ENCODE measurements around the gene PRKN.

Gene PRKN

GRCh38 chr6:162618448-162619002, 109.0 kb downstream of the PRKN start:
- no peak for DNase-seq (ENCODE audit: low read depth in 3 of 3)

- DNase-seq (ENCODE audit: low read depth in 3 of 3), result no peak
These were observed 112.4 kb downstream of the PRKN start for GRCh38 chr6:162615016-162615705.

- no peak for DNase-seq (ENCODE audit: low read depth in 3 of 3)
These were observed 114.3 kb downstream of the PRKN start for GRCh38 chr6:162613310-162613709.

- DNase-seq (ENCODE audit: low read depth in 3 of 3), result no peak
These were observed 115.0 kb downstream of the PRKN start for GRCh38 chr6:162612613-162613012.

- DNase-seq (ENCODE audit: low read depth in 3 of 3), result no peak
These were observed 117.2 kb downstream of the PRKN start for GRCh38 chr6:162610351-162610750.

GRCh38 chr6:162605881-162606280, 121.7 kb downstream of the PRKN start:
- DNase-seq (ENCODE audit: low read depth in 3 of 3), result no peak

- DNase-seq (ENCODE audit: low read depth in 3 of 3), result no peak
These were observed 124.1 kb downstream of the PRKN start for GRCh38 chr6:162603231-162604015.

- DNase-seq (ENCODE audit: low read depth in 3 of 3), result no peak
These were observed 124.8 kb downstream of the PRKN start for GRCh38 chr6:162602759-162603158.

GRCh38 chr6:162596676-162597075, 130.9 kb downstream of the PRKN start:
- DNase-seq (ENCODE audit: low read depth in 3 of 3), result no peak

GRCh38 chr6:162591517-162591916, 136.0 kb downstream of the PRKN start:
- no peak for DNase-seq (ENCODE audit: low read depth in 3 of 3)

GRCh38 chr6:162581988-162582780, 145.4 kb downstream of the PRKN start:
- no peak for DNase-seq (ENCODE audit: low read depth in 3 of 3)

- DNase-seq (ENCODE audit: low read depth in 3 of 3), result no peak
These were observed 146.9 kb downstream of the PRKN start for GRCh38 chr6:162580619-162581018.

GRCh38 chr6:162576016-162576415, 151.6 kb downstream of the PRKN start:
- DNase-seq (ENCODE audit: low read depth in 3 of 3), result no peak

GRCh38 chr6:162572240-162572639, 155.3 kb downstream of the PRKN start:
- DNase-seq (ENCODE audit: low read depth in 3 of 3), result no peak

- DNase-seq (ENCODE audit: low read depth in 3 of 3), result no peak
These were observed 159.3 kb downstream of the PRKN start for GRCh38 chr6:162568266-162568665.

- DNase-seq (ENCODE audit: low read depth in 3 of 3), result no peak
These were observed 165.5 kb downstream of the PRKN start for GRCh38 chr6:162562041-162562440.

- no peak for DNase-seq (ENCODE audit: low read depth in 3 of 3)
These were observed 166.7 kb downstream of the PRKN start for GRCh38 chr6:162560891-162561290.

GRCh38 chr6:162554531-162554930, 173.0 kb downstream of the PRKN start:
- no peak for DNase-seq (ENCODE audit: low read depth in 3 of 3)

GRCh38 chr6:162546905-162547304, 180.7 kb downstream of the PRKN start:
- no peak for DNase-seq (ENCODE audit: low read depth in 3 of 3)

GRCh38 chr6:162543221-162543620, 184.3 kb downstream of the PRKN start:
- no peak for DNase-seq (ENCODE audit: low read depth in 3 of 3)

- DNase-seq (ENCODE audit: low read depth in 3 of 3), result no peak
These were observed 186.5 kb downstream of the PRKN start for GRCh38 chr6:162541019-162541601.

- DNase-seq (ENCODE audit: low read depth in 3 of 3), result no peak
These were observed 188.2 kb downstream of the PRKN start for GRCh38 chr6:162539321-162539720.
